Fibroblast of lung (primary cell): ENCODE results near the gene CDIPT.
"Not testable (repeated sequence)": the region's sequence is repeated elsewhere in the genome, so short reads cannot be mapped to it uniquely, and the experiment has no call there.

Experiments used
- EZH2 ChIP-seq: IDR thresholded peaks from 2 replicates; pipeline ENCODE4 v1.5.1; 2012; ENCODE audit warnings: low read length, control low read depth, mild to moderate bottlenecking; ENCODE audit errors: missing control alignments
- TF ChIP-seq, protein P1 (sequence below), 2 donors: IDR thresholded peaks in 1 of 2; conservative IDR thresholded peaks in 1 of 2; 1 replicate in 1 of 2; 2 replicates in 1 of 2; pipeline ENCODE4 v1.5.1; 2011 to 2012; ENCODE audit warnings: low read length in 2 of 2, control low read depth in 1 of 2, inconsistent platforms in 1 of 2, low read depth in 1 of 2, mild to moderate bottlenecking in 1 of 2

GRCh38 chr16:29869067-29869466, 6.0 kb upstream of the CDIPT start:
- TF ChIP-seq, protein P1, sequence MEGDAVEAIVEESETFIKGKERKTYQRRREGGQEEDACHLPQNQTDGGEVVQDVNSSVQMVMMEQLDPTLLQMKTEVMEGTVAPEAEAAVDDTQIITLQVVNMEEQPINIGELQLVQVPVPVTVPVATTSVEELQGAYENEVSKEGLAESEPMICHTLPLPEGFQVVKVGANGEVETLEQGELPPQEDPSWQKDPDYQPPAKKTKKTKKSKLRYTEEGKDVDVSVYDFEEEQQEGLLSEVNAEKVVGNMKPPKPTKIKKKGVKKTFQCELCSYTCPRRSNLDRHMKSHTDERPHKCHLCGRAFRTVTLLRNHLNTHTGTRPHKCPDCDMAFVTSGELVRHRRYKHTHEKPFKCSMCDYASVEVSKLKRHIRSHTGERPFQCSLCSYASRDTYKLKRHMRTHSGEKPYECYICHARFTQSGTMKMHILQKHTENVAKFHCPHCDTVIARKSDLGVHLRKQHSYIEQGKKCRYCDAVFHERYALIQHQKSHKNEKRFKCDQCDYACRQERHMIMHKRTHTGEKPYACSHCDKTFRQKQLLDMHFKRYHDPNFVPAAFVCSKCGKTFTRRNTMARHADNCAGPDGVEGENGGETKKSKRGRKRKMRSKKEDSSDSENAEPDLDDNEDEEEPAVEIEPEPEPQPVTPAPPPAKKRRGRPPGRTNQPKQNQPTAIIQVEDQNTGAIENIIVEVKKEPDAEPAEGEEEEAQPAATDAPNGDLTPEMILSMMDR (conservative IDR thresholded peaks at IDR 0.05 in 1 of 2, IDR thresholded peaks at IDR 0.05 in 1 of 2; ENCODE audit: low read depth in 1 of 2, low read length in 2 of 2) = not testable (repeated sequence)
- not testable (repeated sequence) for TF ChIP-seq EZH2
